Measurements from ENCODE around the gene ITIH5.

DNA sequence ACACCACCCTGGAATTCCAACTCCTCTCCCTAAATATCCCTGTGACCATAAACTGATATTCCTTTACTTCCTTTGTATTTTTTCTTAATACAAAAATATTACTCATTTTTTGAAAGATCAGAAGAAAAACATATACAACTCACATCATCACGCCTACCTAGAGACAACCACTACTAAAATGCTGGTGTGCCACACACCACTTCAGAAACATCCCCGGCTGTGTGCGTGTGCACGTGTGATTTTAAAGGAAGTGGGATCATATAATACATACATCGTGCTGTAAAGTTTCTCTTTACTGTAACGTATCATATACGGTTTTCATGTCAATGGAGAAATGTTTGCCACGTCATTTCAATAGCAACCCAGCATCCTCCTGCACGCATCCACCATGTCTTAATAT, 76.5 kb downstream of the ITIH5 start:
- TF ChIP-seq, protein P1, sequence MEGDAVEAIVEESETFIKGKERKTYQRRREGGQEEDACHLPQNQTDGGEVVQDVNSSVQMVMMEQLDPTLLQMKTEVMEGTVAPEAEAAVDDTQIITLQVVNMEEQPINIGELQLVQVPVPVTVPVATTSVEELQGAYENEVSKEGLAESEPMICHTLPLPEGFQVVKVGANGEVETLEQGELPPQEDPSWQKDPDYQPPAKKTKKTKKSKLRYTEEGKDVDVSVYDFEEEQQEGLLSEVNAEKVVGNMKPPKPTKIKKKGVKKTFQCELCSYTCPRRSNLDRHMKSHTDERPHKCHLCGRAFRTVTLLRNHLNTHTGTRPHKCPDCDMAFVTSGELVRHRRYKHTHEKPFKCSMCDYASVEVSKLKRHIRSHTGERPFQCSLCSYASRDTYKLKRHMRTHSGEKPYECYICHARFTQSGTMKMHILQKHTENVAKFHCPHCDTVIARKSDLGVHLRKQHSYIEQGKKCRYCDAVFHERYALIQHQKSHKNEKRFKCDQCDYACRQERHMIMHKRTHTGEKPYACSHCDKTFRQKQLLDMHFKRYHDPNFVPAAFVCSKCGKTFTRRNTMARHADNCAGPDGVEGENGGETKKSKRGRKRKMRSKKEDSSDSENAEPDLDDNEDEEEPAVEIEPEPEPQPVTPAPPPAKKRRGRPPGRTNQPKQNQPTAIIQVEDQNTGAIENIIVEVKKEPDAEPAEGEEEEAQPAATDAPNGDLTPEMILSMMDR (IDR thresholded peaks at IDR 0.05): no peak
- TF ChIP-seq EP300 (IDR thresholded peaks at IDR 0.05): no peak
